ENCODE measurements around the gene LRRC61.

DNA sequence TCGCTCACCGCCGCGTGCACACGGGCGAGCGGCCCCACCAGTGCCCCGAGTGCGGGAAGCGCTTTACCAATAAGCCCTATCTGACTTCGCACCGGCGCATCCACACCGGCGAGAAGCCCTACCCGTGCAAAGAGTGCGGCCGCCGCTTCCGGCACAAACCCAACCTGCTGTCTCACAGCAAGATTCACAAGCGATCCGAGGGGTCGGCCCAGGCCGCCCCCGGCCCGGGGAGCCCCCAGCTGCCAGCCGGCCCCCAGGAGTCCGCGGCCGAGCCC is 48.8 kb downstream of the LRRC61 start:
- TF ChIP-seq, protein P1, sequence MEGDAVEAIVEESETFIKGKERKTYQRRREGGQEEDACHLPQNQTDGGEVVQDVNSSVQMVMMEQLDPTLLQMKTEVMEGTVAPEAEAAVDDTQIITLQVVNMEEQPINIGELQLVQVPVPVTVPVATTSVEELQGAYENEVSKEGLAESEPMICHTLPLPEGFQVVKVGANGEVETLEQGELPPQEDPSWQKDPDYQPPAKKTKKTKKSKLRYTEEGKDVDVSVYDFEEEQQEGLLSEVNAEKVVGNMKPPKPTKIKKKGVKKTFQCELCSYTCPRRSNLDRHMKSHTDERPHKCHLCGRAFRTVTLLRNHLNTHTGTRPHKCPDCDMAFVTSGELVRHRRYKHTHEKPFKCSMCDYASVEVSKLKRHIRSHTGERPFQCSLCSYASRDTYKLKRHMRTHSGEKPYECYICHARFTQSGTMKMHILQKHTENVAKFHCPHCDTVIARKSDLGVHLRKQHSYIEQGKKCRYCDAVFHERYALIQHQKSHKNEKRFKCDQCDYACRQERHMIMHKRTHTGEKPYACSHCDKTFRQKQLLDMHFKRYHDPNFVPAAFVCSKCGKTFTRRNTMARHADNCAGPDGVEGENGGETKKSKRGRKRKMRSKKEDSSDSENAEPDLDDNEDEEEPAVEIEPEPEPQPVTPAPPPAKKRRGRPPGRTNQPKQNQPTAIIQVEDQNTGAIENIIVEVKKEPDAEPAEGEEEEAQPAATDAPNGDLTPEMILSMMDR (conservative IDR thresholded peaks at IDR 0.05 in 1 of 2, IDR thresholded peaks at IDR 0.05 in 1 of 2; ENCODE audit: extremely low read depth in 1 of 2, insufficient read depth in 1 of 2, low read depth in 1 of 2, low read length in 2 of 2) = no peak
- TF ChIP-seq EZH2 (IDR thresholded peaks at IDR 0.05; ENCODE audit: borderline replicate concordance, low read length) = no peak

Measured in mammary epithelial cell (primary cell).